DND-41 (cell line): ENCODE measurements around the gene BAZ1A.

Source experiments
- ATAC-seq: fragments of 200-7000 bp; cut with Tn5 transposase; 3 replicates; pipeline ENCODE4 v1.9.1; 2021; ENCODE audit warnings: low read depth; ENCODE audit not compliant: insufficient read depth
- DNase-seq: peaks from one replicate; pipeline ENCODE4 v3.0.0-alpha.2; 2020
- H2AFZ ChIP-seq: 2 replicates; pipeline ENCODE4 v1.6.0; 2012; ENCODE audit warnings: low read depth, low read length
- H3K27ac ChIP-seq: 2 replicates; pipeline ENCODE4 v1.5.1; 2012; ENCODE audit warnings: low read length, inconsistent platforms
- H3K27me3 ChIP-seq: fragments of 200-600 bp; sonication (generic); 2 replicates; pipeline ENCODE4 v1.6.0; 2012; ENCODE audit warnings: low read length, mild to moderate bottlenecking, inconsistent platforms; ENCODE audit not compliant: insufficient read depth, poor library complexity
- H3K36me3 ChIP-seq: 2 replicates; pipeline ENCODE4 v1.5.1; 2012; ENCODE audit warnings: low read length, inconsistent platforms; ENCODE audit not compliant: insufficient read depth
- H3K4me1 ChIP-seq: 2 replicates; pipeline ENCODE4 v1.5.1; 2012; ENCODE audit warnings: mild to moderate bottlenecking, low read length; ENCODE audit not compliant: insufficient read depth
- H3K4me2 ChIP-seq: 2 replicates; pipeline ENCODE4 v1.6.0; 2012; ENCODE audit warnings: mild to moderate bottlenecking, moderate library complexity, low read length, inconsistent platforms; ENCODE audit not compliant: insufficient read depth
- H3K4me3 ChIP-seq, 2 experiments: fragments of 200-600 bp in 1 of 2; shearing (Covaris generic) in 1 of 2; 2 replicates each; pipeline ENCODE4 v1.5.1; 2012 to 2016; ENCODE audit warnings: inconsistent platforms in 2 of 2, low read length in 2 of 2, mild to moderate bottlenecking in 2 of 2, low read depth in 1 of 2, moderate library complexity in 1 of 2
- H3K79me2 ChIP-seq: 2 replicates; pipeline ENCODE4 v1.6.0; 2012; ENCODE audit warnings: low read length, inconsistent platforms; ENCODE audit not compliant: insufficient read depth
- H3K9ac ChIP-seq: 2 replicates; pipeline ENCODE4 v1.6.0; 2012; ENCODE audit warnings: low read depth, mild to moderate bottlenecking, inconsistent platforms, low read length, moderate library complexity
- H3K9me3 ChIP-seq: 2 replicates; pipeline ENCODE4 v1.5.1; 2012; ENCODE audit warnings: low read length, moderate library complexity, mild to moderate bottlenecking, inconsistent platforms; ENCODE audit not compliant: insufficient read depth, severe bottlenecking
- H4K20me1 ChIP-seq: 2 replicates; pipeline ENCODE4 v1.6.0; 2012; ENCODE audit warnings: low read length; ENCODE audit not compliant: insufficient read depth
- EZH2 ChIP-seq: IDR thresholded peaks from 3 replicates; pipeline ENCODE4 v1.6.1; 2012; ENCODE audit warnings: borderline replicate concordance, low read depth, mild to moderate bottlenecking, moderate library complexity, low read length, inconsistent platforms; ENCODE audit not compliant: severe bottlenecking
- TF ChIP-seq, protein P1 (sequence below): IDR thresholded peaks from 2 replicates; pipeline ENCODE4 v1.5.1; 2012; ENCODE audit warnings: borderline replicate concordance, low read length, moderate library complexity, mild to moderate bottlenecking; ENCODE audit not compliant: poor library complexity, severe bottlenecking; ENCODE audit errors: extremely low read depth

Gene BAZ1A

DNA sequence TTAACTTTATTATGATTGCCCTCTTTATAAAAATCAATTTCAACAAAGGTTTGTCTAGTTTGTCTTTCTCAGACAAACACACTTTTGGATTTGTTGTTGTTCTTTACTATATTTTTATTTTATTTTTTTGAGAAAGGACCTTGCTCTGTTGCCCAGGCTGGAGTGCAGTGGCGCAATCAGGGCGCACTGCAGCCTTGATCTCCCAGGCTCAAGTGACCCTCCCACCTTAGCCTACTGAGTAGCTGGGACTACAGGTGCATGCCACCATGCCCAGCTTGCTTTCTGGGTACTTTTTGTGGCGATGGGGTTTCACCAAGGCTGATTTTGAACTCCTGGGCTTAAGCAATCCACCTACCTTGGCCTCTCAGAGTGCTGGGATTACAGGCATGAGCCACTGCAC is 96.4 kb downstream of the BAZ1A start:
- peaks cover 84% of the 10 kb centered on the region for H3K36me3 ChIP-seq

DNA sequence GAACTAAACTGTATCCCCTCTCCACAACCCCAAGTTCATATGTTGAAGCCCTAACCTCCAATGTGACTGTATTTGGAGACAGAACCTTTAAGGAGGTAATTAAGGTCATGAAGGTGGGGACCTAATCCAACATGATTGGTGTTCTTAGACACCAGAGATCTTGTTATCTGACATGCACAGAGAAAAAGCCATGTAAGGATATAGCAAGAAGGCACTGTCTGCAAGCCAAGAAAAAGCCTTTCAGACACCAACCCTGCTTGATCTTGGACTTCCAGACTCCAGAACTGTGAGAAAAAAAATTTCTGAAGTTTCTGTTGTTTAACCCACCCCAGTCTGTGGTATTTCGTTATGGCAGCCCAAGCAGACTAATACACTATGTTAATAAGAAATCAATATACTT is 98.5 kb downstream of the BAZ1A start:
- Histone ChIP-seq H3K9ac (no peak overlapping the region), H3K4me2 (no peak overlapping the region), H3K4me3 (no peak overlapping the region), H3K36me3 (peaks cover 83% of the 10 kb centered on the region), H3K9me3 (no peaks in the 10 kb centered on the region), H2AFZ (no peak overlapping the region), H3K27me3 (no peaks in the 10 kb centered on the region), H4K20me1 (no peaks in the 10 kb centered on the region), H3K4me1 (no peaks in the 10 kb centered on the region), H3K79me2 (no peaks in the 10 kb centered on the region), H3K27ac (no peak overlapping the region)
- DNase-seq: no peak
- TF ChIP-seq, protein P1, sequence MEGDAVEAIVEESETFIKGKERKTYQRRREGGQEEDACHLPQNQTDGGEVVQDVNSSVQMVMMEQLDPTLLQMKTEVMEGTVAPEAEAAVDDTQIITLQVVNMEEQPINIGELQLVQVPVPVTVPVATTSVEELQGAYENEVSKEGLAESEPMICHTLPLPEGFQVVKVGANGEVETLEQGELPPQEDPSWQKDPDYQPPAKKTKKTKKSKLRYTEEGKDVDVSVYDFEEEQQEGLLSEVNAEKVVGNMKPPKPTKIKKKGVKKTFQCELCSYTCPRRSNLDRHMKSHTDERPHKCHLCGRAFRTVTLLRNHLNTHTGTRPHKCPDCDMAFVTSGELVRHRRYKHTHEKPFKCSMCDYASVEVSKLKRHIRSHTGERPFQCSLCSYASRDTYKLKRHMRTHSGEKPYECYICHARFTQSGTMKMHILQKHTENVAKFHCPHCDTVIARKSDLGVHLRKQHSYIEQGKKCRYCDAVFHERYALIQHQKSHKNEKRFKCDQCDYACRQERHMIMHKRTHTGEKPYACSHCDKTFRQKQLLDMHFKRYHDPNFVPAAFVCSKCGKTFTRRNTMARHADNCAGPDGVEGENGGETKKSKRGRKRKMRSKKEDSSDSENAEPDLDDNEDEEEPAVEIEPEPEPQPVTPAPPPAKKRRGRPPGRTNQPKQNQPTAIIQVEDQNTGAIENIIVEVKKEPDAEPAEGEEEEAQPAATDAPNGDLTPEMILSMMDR: no peak
- TF ChIP-seq EZH2: no peak
- no peak for ATAC-seq

More for the DNA sequence above, 96.4 kb downstream of the BAZ1A start:
- Histone ChIP-seq H3K27ac (no peak overlapping the region), H2AFZ (no peak overlapping the region), H3K27me3 (no peaks in the 10 kb centered on the region), H3K4me1 (no peaks in the 10 kb centered on the region), H3K9me3 (no peaks in the 10 kb centered on the region), H3K4me3 (no peak overlapping the region), H4K20me1 (no peaks in the 10 kb centered on the region), H3K4me2 (no peak overlapping the region), H3K9ac (no peak overlapping the region), H3K79me2 (no peaks in the 10 kb centered on the region)
- no peak for ATAC-seq
- no peak for DNase-seq
- no peak for TF ChIP-seq EZH2
- TF ChIP-seq, protein P1: no peak

DNA sequence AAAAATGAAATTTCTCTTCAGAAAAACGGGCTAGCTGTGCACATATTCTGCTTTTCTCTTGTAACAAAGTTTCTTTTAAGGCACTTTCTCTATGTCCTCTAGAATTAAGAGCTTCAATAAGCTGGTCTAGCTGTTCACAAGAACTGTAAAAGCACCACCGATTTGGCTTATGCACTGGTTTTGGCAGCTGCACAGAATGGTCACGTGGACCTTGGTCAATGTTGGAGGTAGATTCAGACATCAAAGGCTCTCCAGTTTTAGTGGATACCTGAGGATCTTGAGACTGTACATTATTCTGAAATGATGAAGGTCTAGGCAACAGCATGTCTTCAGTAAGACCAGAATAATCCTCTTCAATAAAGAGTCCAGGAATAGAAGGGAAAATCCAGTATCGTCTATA is 99.2 kb downstream of the BAZ1A start:
- no peak overlapping the region for H3K9ac ChIP-seq
- no peaks in the 10 kb centered on the region for H3K27me3 ChIP-seq
- H3K4me2 ChIP-seq: no peak overlapping the region
- no peaks in the 10 kb centered on the region for H4K20me1 ChIP-seq
- ATAC-seq (no peak), DNase-seq (no peak)
- no peak overlapping the region for H3K4me3 ChIP-seq
- peaks cover 83% of the 10 kb centered on the region for H3K36me3 ChIP-seq
- TF ChIP-seq, protein P1: no peak
- TF ChIP-seq EZH2: no peak
- no peaks in the 10 kb centered on the region for H3K79me2 ChIP-seq
- no peaks in the 10 kb centered on the region for H3K9me3 ChIP-seq
- no peak overlapping the region for H3K27ac ChIP-seq
- H2AFZ ChIP-seq: no peak overlapping the region
- H3K4me1 ChIP-seq: no peaks in the 10 kb centered on the region

DNA sequence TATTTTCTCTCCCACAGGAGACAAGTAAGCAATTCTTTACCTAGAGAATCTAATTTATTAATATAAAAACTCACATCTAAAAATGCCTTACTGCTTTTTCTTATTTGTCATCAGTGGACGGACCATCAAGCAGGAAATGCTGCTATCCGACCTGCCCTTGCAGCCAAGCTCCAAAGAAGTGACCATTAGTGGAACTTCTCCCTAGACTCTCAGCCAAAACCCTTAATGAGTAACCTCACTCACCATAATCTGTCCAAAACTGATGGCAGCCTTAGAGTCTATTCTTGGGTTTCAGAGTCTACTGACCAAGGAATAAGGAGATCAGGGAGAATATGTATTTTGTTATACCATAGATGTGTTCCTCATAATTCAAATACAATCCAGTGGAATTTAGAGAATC is 99.8 kb downstream of the BAZ1A start:
- DNase-seq (no peak), ATAC-seq (no peak)
- H2AFZ ChIP-seq: no peak overlapping the region
- H3K36me3 ChIP-seq: peaks cover 80% of the 10 kb centered on the region
- H3K4me2 ChIP-seq: no peak overlapping the region
- TF ChIP-seq, protein P1: no peak
- TF ChIP-seq EZH2: no peak
- H3K9ac ChIP-seq: no peak overlapping the region
- no peaks in the 10 kb centered on the region for H3K4me1 ChIP-seq
- no peaks in the 10 kb centered on the region for H3K79me2 ChIP-seq
- no peak overlapping the region for H3K4me3 ChIP-seq
- no peaks in the 10 kb centered on the region for H3K9me3 ChIP-seq
- H4K20me1 ChIP-seq: no peaks in the 10 kb centered on the region
- no peak overlapping the region for H3K27ac ChIP-seq
- no peaks in the 10 kb centered on the region for H3K27me3 ChIP-seq
